SJSA1 (cell line): ENCODE results near the gene CTNNBIP1. TPM values are rescaled to one million over a fixed set of nuclear protein-coding genes. Genes with fewer than 3 reads are reported as not detected.
"Not testable (repeated sequence)": the region's sequence is repeated elsewhere in the genome, so short reads cannot be mapped to it uniquely, and the experiment has no call there.

ENCODE experiments used
- DNase-seq, 2 experiments: peaks; one replicate each; pipeline ENCODE4 v3.0.0-alpha.2; 2015 to 2020; ENCODE audit warnings: low spot score in 2 of 2, low read depth in 1 of 2
- H3K27ac ChIP-seq: fragments of 250-450 bp; sonication (Bioruptor Pico); 2 replicates; pipeline ENCODE4 v1.5.1; 2020; ENCODE audit warnings: mild to moderate bottlenecking, moderate library complexity
- H3K27me3 ChIP-seq: fragments of 250-450 bp; sonication (Bioruptor Pico); replicated peaks from 2 replicates; pipeline ENCODE4 v1.5.1; 2020; ENCODE audit warnings: mild to moderate bottlenecking, moderate library complexity
- H3K36me3 ChIP-seq: fragments of 250-450 bp; sonication (Bioruptor Pico); 2 replicates; pipeline ENCODE4 v1.5.1; 2020; ENCODE audit warnings: mild to moderate bottlenecking
- H3K4me1 ChIP-seq: fragments of 250-450 bp; sonication (Bioruptor Pico); replicated peaks from 2 replicates; pipeline ENCODE4 v1.6.1; 2021; ENCODE audit warnings: mild to moderate bottlenecking
- H3K4me3 ChIP-seq: fragments of 250-450 bp; sonication (Bioruptor Pico); 2 replicates; pipeline ENCODE4 v1.5.1; 2020; ENCODE audit warnings: mild to moderate bottlenecking
- H3K9me3 ChIP-seq: fragments of 250-450 bp; sonication (Bioruptor Pico); replicated peaks from 2 replicates; pipeline ENCODE4 v1.5.1; 2020; ENCODE audit warnings: mild to moderate bottlenecking
- total RNA-seq: library from RNA; depleted of rRNA; stranded (reverse); fragments of >200 nt; shearing (Covaris generic); gene quantifications from 2 replicates; pipeline ENCODE4 v1.2.3, GENCODE V29; 2014; rRNA removed

CTNNBIP1 gene
- total RNA-seq: 28.7 and 37.6 TPM in 2 replicates

DNA sequence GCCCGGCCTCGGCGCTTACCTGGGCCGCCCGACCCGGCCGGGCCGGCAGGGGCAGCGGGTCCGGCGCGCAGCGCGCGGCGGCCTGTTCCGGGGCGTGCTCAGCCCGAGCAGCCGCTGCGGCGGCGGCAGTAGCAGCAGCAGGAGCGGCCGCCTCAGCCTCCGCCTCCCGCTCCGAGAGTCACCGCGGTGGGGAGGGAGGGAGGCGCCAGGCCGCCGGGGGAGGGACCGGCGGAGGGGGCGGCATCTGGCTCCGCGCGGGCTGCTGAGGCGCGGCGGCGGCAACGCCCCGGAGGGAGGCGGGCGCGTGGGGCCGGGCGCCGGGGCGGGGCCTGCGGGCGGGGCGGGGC is at the start of gene CTNNBIP1:
CTNNBIP1 (minus strand) TSS at position 194 of the 347 bp plus-strand sequence. CDS start 38,205 bp downstream, outside the sequence.
- no peaks in the 10 kb centered on the region for H3K27me3 ChIP-seq
- peaks cover 20% of the 10 kb centered on the region for H3K4me1 ChIP-seq
- no peak for DNase-seq
- H3K4me3 ChIP-seq: peak within 1 kb of the TSS; percentile 81
- H3K27ac ChIP-seq: peak within 1 kb of the TSS; percentile 35
- H3K9me3 ChIP-seq: no peaks in the 10 kb centered on the region
- no peaks in the 10 kb centered on the region for H3K36me3 ChIP-seq

DNA sequence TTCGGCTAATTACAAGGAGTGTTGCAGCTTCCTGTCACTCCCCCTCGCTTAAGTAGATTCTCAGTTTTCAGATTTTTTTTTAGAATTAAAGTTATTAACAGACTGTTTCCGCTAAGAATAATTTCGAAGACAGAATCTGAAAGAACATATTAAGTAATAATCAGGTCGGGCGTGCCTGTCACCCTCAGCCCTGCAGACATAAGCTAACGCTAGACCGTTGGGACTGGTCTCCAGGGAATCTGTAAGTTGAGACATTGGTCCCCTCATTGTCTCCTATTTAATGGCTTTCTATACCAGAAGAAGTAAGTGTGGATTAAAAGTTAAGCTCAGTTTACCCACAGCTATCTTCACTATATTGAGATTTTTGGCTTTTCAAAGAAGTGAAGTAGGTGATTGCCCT is 47.7 kb upstream of the CTNNBIP1 start:
- no peak for DNase-seq

GRCh38 chr1:9946315-9946714 is 36.2 kb upstream of the CTNNBIP1 start:
- no peak for DNase-seq
- Histone ChIP-seq H3K4me3 (no peak overlapping the region), H3K27me3 (no peaks in the 10 kb centered on the region), H3K36me3 (peaks cover 28% of the 10 kb centered on the region), H3K9me3 (no peaks in the 10 kb centered on the region), H3K4me1 (peaks cover 4% of the 10 kb centered on the region), H3K27ac (no peak overlapping the region)

More for the DNA sequence above, 47.7 kb upstream of the CTNNBIP1 start:
- Histone ChIP-seq H3K4me1 (peaks cover 32% of the 10 kb centered on the region), H3K36me3 (peaks cover 13% of the 10 kb centered on the region), H3K27ac (peak overlapping the region; percentile 99), H3K9me3 (no peaks in the 10 kb centered on the region; the same call in 1 of the 2 replicates), H3K4me3 (no peak overlapping the region), H3K27me3 (no peaks in the 10 kb centered on the region)

DNA sequence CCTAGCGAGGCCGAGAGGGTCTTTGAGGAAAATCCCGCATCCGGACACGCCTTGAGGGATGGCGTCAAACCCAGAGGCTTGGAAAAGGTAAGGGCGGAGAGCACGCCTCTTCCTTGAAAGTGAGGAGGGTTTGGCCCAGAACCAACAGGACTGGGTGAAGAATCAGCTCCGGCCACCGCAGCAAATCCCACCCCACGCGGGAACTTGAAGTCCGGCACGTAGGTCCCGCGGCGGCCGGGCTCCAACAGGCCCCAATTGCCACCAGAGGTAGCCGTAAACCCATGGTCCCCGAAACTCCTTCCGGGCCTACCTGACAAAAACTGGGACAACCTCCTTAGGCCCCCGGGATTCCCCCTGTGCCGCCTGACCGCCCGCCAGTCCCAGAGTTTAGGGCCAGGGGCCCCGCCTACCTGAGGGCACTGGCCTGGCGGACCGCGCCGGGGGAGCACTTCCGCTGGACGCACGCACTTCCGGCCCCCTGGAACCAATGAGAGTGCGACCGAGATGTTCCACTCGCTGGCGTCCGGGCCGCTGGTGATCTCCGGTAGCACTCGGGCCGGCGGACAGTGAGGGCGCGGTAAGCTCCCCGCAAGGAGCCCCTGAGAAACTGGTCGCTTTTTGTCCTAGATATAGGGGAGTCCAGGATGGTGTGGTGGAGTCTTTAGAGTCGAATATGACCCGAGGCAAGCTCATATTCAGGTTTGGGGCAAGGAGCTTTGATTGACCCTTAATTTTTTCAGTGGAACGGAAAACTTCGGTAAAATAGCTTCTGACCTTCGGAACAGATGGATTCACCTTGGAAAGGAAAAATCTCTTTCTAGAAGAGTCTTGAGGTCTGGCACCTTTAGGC is 33.1 kb upstream of the CTNNBIP1 start, which contains the start of the genes LZIC and NMNAT1:
LZIC (minus strand) TSS at position 453 of the 850 bp plus-strand sequence. CDS start 6,772 bp downstream, outside the sequence.
NMNAT1 (plus strand) TSS at position 537 of the 850 bp plus-strand sequence. CDS start 28,599 bp downstream, outside the sequence.
- Histone ChIP-seq H3K4me1 (no peaks in the 10 kb centered on the region; the same call in 1 of the 2 replicates), H3K27me3 (no peaks in the 10 kb centered on the region), H3K27ac (peak within 1 kb of the TSS; percentile 76), H3K9me3 (no peaks in the 10 kb centered on the region), H3K36me3 (peaks cover 22% of the 10 kb centered on the region), H3K4me3 (peak within 1 kb of the TSS; percentile 61)
- peak; percentile 92 to 96 for DNase-seq

DNA sequence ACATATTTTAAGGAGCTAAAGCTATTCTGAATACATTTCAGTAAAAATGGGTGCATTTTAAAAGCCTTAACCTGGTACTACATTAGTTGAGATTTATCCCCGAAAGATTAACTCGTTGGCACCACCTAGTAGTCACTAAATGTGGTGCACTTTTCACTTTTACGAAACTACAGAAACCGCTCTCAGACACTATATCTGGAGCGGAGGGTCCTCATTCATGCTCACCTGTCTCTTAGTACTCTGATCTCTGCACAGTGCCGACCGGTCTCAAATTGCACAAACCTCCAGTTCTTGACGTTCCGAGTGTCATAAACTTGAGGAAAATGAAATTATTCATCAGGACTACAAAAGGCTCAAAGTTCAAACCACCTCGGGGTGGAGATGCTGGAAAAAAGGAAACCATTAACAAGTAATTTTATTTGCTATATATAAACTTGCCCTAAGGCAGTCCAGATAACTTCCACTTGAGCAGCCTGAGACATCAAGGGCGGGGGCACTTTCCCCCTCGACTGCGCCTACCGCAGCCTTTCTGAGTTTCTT is 32.4 kb upstream of the CTNNBIP1 start:
- peak overlapping the region; percentile 61 for H3K4me3 ChIP-seq
- no peaks in the 10 kb centered on the region; the same call in 1 of the 2 replicates for H3K4me1 ChIP-seq
- no peaks in the 10 kb centered on the region for H3K9me3 ChIP-seq
- no peaks in the 10 kb centered on the region for H3K27me3 ChIP-seq
- peak overlapping the region; percentile 76 for H3K27ac ChIP-seq
- peak in 1 of 2 experiments; percentile 57 for DNase-seq
- peaks cover 16% of the 10 kb centered on the region for H3K36me3 ChIP-seq

GRCh38 chr1:9929431-9930385 is 19.6 kb upstream of the CTNNBIP1 start:
- Histone ChIP-seq H3K27ac (no peak overlapping the region), H3K4me3 (no peak overlapping the region), H3K27me3 (no peaks in the 10 kb centered on the region), H3K4me1 (no peaks in the 10 kb centered on the region), H3K36me3 (peaks cover 38% of the 10 kb centered on the region), H3K9me3 (no peaks in the 10 kb centered on the region)
- no peak for DNase-seq

DNA sequence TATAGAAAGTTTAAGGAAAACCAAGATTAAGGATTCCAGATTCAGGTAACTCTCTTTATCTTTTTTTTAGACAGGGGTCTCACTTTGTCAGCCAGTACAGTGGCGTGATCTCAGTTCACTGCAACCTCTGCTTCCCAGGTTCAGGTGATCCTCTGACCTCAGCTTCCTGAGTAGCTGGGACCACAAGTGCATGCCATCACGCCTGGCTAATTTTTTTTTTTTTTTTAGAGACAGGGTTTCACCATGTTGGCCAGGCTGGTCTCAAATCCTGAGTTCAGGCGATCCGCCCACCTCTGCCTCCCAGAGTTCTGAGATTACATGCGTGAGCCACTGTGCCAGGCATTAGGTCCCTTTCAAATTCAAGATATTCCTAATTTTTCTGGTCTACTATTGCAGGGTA is 17.2 kb upstream of the CTNNBIP1 start:
- H3K36me3 ChIP-seq: peaks cover 32% of the 10 kb centered on the region
- no peak for DNase-seq
- no peaks in the 10 kb centered on the region for H3K27me3 ChIP-seq
- no peak overlapping the region for H3K27ac ChIP-seq
- no peaks in the 10 kb centered on the region for H3K4me1 ChIP-seq
- H3K9me3 ChIP-seq: no peaks in the 10 kb centered on the region
- no peak overlapping the region for H3K4me3 ChIP-seq

DNA sequence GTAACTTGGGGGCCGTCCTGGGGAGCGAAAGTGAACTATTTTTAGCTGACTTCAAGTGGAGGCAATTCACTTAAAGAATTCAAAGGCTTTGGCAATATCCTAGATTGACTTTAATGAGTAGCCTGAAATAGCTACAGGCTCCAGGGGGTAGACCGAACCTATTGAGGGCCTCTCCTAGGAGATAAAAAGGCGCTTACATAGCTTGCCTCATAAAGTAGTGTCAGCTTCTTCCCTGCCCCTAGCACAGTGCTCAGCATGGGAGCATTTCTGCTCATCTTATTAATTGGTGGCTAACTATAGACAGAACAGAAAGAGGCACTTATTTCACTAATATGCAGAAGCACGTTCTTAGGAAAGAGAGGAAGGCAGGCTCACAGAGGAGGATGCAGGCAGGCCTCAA is 12.3 kb upstream of the CTNNBIP1 start:
- no peak overlapping the region for H3K4me3 ChIP-seq
- H3K27ac ChIP-seq: no peak overlapping the region
- DNase-seq: no peak
- H3K27me3 ChIP-seq: no peaks in the 10 kb centered on the region
- 0 out of 2 replicates have a peak, but pooled peaks cover 3% of the 10 kb centered on the region for H3K36me3 ChIP-seq
- no peaks in the 10 kb centered on the region for H3K9me3 ChIP-seq
- no peaks in the 10 kb centered on the region for H3K4me1 ChIP-seq

DNA sequence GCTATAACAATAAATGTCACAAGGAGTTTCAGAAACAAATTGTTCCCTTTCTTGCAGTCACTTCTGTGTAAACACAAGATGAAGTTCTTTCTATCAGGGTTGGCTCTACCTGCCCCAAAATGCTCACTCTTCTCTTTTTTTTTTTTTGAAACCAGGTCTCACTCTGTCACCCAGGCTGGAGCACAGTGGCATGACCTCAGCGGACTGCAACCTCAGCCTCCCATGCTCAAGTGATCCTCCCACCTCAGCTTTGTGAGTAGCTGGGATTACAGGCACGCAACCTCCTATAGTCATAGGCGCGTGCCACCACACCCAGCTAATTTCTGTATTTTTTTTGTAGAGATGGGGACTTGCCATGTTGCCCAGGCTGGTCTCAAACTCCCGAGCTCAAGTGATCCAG is 10.5 kb upstream of the CTNNBIP1 start:
- Histone ChIP-seq H3K27me3 (no peaks in the 10 kb centered on the region), H3K4me1 (no peaks in the 10 kb centered on the region), H3K36me3 (0 out of 2 replicates have a peak, but pooled peaks cover 3% of the 10 kb centered on the region), H3K27ac (no peak overlapping the region), H3K4me3 (no peak overlapping the region), H3K9me3 (no peaks in the 10 kb centered on the region)
- DNase-seq: no peak

DNA sequence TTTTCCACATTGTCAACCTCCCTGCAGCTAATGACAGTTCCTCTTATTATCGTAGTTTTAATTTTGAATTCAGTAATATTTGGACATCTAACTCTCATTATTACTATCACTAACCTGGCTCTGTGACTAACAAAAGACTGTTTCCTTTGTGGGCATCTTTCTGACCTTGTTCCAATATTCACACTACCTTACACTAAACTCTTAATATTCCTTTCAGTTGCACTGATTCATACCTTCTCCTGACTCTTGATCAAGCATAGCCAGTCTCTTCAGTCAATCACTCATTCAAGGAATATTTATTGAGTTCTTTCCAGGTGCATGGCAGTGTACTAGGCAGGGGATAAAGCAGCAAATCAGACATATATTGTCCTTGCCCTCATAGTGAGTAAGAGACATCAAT is 7.8 kb upstream of the CTNNBIP1 start:
- Histone ChIP-seq H3K27me3 (no peaks in the 10 kb centered on the region), H3K9me3 (no peaks in the 10 kb centered on the region), H3K27ac (no peak overlapping the region), H3K36me3 (no peaks in the 10 kb centered on the region), H3K4me3 (no peak overlapping the region), H3K4me1 (no peaks in the 10 kb centered on the region)
- DNase-seq: no peak

- not testable (repeated sequence) for H3K27ac ChIP-seq, H3K4me1 ChIP-seq, DNase-seq, H3K4me3 ChIP-seq, H3K27me3 ChIP-seq, H3K9me3 ChIP-seq, H3K36me3 ChIP-seq
Observed at GRCh38 chr1:9917495-9917894, 7.4 kb upstream of the CTNNBIP1 start.

DNA sequence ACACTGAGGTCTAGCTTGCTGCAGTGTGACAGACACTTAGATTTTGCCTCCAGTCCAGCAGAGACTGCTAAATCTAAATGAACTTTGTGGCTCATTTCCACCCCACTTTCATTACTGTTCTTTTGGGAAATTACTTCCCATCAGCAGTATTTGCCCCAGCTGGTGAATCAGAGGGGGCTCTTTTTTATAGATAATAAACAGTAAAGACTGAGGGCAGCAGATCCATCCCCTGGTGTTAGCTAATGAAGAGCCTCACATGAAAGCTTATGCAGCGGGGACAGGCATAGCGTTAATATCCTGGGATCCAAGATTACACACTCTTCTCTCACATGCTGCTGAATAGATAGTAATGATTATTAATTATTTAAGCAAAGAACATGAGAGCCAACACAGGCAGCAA is 6.4 kb upstream of the CTNNBIP1 start:
- H3K4me3 ChIP-seq: no peak overlapping the region
- no peak for DNase-seq
- H3K27ac ChIP-seq: no peak overlapping the region
- no peaks in the 10 kb centered on the region for H3K36me3 ChIP-seq
- no peaks in the 10 kb centered on the region for H3K27me3 ChIP-seq
- no peaks in the 10 kb centered on the region for H3K9me3 ChIP-seq
- peaks cover under 1% of the 10 kb centered on the region; the same call in 1 of the 2 replicates for H3K4me1 ChIP-seq

DNA sequence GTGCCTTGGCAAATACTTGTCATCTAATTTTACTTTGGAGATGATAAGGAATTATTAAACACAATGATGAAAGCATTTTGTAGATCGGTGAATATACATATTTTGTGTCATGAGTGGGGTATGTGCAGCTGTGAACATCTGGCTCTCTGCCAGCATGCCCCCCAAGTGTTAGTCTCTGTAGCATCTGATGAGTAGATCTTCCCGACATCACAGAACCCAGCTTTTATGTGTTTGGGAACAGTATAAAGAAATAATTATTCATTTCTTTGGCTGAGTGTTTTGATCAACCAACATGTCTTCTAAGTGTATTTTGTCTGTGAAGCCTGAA is 4.5 kb upstream of the CTNNBIP1 start:
- H3K36me3 ChIP-seq: no peaks in the 10 kb centered on the region
- no peaks in the 10 kb centered on the region for H3K9me3 ChIP-seq
- H3K4me3 ChIP-seq: no peak overlapping the region
- peaks cover 7% of the 10 kb centered on the region for H3K4me1 ChIP-seq
- H3K27ac ChIP-seq: no peak overlapping the region
- H3K27me3 ChIP-seq: no peaks in the 10 kb centered on the region
- DNase-seq: no peak
